ENCODE measurements around the gene SDCCAG8.
A peak's percentile ranks its signal among the peaks of the same experiment; 100 is the strongest.

The SDCCAG8 gene

DNA sequence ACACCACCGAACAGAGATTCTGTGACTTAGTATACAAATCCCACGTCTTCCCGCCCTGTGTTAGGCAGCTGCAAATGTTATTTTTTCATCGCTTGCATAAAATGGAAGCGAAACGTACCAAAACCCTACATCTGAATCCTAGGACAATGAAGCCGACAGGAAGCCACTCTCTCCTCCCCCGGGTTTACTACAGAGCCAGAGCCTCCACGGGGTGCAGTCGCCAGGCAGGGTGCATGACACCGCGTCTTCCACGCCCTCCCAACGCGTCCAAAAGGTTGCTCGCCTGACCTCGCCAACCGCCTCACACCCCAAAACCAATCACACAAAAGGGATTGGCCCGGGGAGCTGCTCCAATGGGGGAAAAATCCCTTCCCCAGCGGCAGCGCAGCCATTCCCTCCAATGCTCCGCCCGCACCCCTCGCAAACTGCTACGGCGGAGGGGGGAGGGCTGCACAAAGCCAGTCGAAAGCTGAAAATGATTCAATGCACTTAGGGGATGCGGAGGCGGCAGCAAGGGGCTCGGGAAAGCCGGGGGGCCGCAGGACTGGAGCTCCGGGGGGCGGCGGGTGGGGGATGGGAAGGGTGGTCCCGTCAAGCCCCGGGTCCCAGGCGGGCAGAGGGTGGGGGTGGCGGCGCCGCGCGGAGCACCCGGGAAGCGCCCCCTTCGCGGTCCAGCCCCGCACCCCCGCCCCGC lies 1.5 kb upstream of the SDCCAG8 start:
- DNase-seq: peak in 41 of 51 donors; percentile 26 to 92 (median 58)

GRCh38 chr1:243254927-243255790 lies 682 bp upstream of the SDCCAG8 start, which contains the start of gene CEP170:
Gene CEP170 (minus strand): TSS chr1:243255281. CDS start chr1:243225280, 30,001 bp downstream.
- peak; percentile 62 to 100 (median 94) for DNase-seq

DNA sequence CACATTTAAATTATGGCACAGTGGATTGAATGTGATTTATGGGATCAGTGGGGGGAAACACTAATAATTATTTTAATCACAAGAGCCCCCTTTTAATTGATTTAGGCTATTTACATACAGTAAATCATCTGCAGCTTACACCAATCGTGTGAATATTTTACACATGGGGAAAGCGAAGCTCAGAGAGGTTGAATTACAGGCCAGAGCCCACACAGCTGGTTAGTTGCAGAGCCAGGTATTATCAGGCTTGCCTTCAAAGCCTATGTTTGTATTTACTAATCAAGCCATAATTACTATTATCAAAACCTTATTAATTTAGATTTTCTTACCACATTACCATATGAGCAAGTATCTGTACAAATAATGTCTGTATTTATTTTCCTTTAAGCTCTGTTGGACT lies 749 bp downstream of the SDCCAG8 start:
- DNase-seq: no peak

GRCh38 chr1:243257189-243257588 lies 1.3 kb downstream of the SDCCAG8 start:
- no peak for DNase-seq

GRCh38 chr1:243258731-243259130 lies 2.9 kb downstream of the SDCCAG8 start:
- DNase-seq: no peak

DNA sequence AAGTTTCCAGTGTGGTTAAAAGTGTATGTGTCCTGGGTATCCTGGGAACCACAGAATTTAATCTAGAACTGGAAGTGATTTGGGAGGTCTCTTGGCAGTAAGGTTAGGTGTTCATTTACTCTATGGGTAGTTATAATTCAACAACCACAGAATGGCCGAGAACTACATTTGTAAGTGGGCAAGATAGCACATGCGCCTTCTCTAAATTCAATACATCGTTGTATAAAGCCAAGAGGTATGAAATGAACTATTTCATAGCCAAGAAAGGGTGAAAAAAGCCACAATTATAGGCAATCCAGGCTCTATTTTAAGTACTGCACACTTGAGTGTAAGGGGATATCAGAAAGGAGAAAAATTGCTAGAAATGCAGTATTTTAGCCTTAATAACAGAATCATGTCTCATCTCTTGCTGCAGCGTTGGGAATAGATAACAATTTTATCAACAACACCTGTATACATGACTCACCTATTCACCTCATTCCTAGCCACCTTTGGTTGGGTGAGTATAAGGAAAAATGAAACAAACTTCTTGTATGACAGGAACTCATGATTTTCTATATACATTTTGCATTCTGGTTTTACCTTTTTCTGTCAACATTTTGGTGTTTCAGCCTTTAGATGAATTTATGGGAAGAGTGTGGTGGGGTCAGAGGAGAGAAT lies 4.5 kb downstream of the SDCCAG8 start:
- DNase-seq: no peak

DNA sequence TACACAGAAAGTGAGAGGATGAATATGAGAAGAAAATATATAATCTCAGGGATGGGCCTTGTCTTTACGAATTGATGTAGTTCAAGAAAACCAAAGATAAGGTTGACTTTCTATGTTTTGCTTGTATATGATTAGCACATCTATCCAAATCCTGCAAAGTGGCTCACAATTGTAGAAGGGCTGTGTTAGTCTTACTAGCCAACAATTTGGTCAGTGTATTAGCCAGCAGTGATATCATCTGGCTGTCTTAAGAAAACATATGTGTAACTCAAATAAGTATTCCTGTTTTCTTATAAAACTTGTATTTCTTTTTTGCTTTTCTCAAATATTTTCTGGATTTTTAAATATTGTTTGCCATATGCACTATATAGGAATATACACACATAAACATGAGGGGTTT lies 5.5 kb downstream of the SDCCAG8 start:
- no peak for DNase-seq

- DNase-seq: peak in 1 of 51 donors; percentile 8
Measured at GRCh38 chr1:243264717-243265116, 8.9 kb downstream of the SDCCAG8 start.

DNA sequence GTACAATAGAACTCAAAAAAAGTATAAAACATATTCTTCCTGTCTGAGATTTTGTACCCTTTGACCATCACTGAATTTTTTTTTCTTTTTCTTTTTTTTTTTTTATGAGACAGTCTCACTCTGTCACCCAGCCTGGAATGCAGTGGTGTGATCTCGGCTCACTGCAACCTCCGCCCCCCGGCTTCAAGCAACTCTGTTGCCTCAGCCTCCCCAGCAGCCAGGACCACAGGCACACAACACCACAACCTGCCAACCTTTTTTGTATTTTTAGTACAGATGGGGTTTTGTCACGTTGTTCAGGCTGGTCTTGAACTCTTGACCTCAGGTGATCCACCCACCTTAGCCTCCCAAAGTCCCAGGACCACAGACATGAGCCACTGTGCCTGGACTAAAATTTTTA lies 10.4 kb downstream of the SDCCAG8 start:
- no peak for DNase-seq

DNA sequence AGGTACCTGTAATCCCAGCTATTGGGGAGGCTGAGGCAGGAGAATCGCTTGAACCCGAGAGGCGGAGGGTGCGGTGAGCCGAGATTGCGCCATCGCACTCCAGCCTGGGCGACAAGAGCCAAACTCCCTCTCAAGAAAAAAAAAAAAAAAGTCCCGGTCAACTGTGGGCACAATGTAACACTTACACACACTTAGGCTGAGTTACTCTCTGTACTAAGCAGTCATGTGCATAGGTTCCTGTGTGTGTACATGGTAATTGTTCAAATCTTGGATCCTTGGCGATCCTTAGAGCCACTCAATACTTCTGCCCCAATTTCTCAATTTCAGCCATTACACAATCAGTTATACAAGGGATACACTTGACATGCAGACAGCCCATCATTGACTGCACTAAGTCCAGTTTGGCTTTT lies 11.6 kb downstream of the SDCCAG8 start:
- no peak for DNase-seq

DNA sequence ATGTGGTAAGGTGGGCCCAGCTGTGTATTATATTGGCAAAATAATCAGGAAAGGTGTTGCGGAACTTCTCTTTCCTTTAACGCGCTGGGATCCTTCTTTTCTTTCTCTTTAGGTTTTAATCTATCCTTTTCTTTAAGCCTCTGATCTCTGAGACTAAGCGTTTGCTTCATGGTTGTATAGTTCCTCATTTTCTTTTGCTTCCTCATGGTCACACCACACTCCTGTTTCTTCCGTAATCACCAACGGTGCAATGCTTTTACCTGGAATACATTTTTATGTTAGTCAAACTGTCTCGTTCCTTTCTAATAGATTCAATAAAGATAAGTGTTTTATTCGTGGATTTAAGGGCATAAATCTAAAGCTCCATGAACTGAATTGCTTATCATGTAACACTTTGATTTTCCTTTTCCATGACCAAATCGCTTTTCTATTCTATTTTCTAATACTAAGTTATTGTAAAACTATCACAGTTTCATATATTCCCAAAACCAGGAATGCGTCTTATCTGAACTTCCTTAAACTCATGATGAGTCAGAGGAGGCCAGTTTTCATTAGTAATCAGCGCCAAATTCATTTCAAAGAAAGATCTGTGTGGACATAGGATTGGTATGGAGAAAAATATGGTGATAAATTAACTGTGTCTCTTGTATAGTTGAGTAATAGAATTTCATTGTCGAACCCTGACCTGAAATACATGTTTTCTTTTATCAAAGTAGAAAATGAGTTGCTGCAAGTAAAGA lies 12.2 kb downstream of the SDCCAG8 start:
- DNase-seq: no peak

DNA sequence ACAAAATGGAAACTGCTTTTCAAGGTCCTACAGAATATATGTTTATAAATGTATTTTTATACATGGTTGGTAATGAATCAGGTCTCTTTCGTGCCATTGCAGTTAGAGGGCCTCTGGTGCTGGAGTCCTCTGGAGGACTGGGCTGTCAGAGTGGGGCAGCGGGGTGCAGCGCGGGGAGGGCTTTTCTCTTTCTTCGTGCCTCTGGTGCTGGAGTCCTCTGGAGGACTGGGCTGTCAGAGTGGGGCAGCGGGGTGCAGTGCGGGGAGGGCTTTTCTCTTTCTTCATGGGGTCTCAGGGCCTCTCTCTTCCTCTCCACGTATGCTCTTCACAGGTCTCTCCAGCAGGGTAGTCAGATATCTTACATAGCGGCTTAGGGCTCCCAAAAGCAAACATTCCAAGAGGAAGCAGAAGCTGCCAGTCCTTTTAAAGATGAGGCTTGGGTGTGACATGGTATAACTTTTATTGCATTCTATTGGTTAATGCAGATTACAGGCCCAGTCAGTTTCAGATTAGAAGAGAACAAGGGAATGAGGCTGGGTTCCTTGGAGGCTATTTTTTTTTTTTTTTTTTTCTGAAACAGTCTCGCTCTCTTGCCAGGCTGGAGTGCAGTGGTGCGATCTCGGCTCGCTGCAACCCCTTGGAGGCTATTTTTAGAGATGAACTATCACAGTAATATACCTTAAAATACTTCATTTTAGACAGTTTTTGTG lies 13.1 kb downstream of the SDCCAG8 start:
- DNase-seq: peak in 1 of 51 donors; percentile 15

GRCh38 chr1:243269461-243269801 lies 13.6 kb downstream of the SDCCAG8 start:
- no peak for DNase-seq

DNA sequence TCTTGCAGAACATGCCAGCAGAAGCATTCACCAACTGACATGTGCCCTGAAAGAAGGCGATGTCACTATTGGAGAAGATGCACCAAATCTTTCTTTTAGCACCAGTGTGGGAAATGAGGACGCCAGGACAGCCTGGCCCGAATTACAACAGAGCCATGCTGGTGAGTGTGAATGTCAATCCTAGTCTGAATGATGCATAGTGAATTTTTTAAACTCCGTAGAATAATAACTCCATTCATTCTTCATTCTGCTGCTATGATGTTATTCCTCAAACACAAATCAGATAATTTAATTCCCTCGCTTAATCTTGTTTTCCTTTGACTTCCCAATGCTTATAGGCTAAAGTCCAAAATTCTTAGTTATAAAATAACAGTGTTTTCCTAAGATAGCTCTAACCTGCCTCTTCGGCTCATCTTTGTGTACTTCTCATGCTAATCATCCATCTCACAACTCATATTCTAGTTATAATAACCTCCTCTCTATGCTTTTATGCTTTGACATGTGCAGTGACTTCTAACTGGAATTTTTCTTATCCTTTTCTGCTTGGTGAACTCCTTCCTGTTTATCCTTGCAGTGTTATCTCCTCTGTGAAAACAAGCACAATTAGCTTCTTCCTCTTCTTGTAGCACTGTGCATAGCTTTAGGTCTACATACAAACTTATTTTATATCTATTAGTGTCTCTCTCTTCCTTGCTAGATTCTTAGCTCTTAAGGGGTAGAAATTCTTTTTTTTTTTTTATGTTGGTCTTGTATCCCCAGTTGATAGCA lies 14.4 kb downstream of the SDCCAG8 start:
- peak in 2 of 51 donors; percentile 13 to 29 for DNase-seq

DNA sequence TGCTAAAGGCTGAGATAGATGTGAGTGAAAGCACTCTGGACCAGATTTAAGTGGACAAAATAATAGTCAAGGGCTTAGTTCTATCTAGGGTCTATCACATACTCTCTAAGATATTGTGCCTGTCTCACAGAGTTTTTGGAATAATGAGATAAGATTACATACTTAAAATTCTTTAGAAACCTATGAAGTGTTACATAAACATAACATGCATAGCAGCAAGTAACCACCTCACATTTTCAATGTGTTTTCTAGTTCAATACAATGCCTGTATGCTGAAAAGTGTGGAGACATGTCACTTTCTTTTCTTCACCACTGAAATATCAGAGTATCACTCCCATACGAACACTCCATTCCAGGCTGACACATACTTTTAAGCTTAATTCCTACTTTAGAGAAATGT lies 16.2 kb downstream of the SDCCAG8 start:
- DNase-seq: no peak

DNA sequence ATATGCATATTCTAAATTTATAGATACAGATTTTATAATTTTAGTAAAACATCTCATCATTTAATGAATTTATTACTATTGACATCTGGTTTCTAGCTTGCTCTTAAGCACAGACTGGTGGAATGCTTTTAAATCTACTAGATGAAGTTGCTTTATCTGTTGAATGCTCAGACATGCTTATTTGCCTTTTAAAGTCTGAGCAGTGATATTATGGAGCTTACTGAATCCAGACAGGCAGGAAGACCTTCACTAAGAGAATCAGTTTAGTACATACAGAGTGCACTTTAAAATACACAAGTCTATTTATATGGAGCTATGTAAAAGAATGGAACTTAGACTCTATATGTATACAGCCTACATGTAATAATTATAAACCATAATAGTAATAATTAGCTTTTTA lies 16.6 kb downstream of the SDCCAG8 start:
- DNase-seq: no peak

GRCh38 chr1:243273506-243273905 lies 17.7 kb downstream of the SDCCAG8 start:
- DNase-seq: no peak

DNA sequence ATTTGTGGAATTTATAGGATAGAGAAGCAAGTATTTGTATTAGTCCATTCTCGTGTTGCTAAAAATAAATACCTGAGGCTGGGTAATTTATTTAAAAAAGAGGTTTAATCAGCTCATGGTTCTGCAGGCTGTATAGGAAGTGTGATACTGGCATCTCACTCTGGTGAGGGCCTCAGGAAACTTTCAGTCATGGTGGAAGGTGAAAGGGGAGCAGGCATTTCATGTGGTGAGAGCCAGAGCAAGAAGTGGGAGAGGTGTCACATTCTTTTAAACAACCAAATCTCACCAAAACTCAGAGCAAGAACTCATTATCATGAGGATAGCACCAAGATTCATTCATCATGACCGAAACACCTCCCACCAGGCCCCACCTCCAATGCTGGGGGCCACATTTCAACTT lies 18.1 kb downstream of the SDCCAG8 start:
- DNase-seq: no peak

GRCh38 chr1:243275316-243275715 lies 19.5 kb downstream of the SDCCAG8 start:
- no peak for DNase-seq

DNA sequence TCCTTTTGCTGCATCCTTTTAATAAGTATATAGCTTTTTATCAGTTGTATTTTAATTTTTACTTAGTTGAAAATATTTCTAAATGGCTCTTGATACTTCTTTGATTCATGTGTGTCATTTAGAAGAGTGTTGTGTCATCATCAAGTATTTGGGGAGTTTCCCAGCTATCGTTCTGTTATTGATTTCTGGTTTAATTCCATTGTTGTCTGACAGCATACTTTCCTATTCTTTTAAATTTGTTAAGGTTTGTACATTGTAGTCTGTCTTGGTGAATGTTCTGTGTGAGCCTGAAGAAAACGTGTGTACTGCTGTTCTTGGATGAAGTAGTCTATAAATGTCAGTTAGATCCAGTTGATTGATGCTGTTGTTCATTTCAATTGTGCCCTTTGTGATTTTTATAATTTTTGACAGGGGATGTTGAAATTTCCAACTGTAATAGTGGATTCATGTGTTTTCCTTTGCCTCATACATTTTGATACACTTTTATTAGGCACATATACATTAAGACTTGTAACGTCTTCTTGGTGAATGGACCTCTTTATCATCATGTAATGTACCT lies 24.8 kb downstream of the SDCCAG8 start:
- DNase-seq: no peak
